GM18520 (cell line): ENCODE results near the gene TTC13.
"Not testable (repeated sequence)": the region's sequence is repeated elsewhere in the genome, so short reads cannot be mapped to it uniquely, and the experiment has no call there.

Experiments used
- ATAC-seq: cut with Tn5 transposase; IDR thresholded peaks from one replicate; pipeline ENCODE4 v1.9.1; 2021; ENCODE audit not compliant: unreplicated experiment

The TTC13 gene, protein sequence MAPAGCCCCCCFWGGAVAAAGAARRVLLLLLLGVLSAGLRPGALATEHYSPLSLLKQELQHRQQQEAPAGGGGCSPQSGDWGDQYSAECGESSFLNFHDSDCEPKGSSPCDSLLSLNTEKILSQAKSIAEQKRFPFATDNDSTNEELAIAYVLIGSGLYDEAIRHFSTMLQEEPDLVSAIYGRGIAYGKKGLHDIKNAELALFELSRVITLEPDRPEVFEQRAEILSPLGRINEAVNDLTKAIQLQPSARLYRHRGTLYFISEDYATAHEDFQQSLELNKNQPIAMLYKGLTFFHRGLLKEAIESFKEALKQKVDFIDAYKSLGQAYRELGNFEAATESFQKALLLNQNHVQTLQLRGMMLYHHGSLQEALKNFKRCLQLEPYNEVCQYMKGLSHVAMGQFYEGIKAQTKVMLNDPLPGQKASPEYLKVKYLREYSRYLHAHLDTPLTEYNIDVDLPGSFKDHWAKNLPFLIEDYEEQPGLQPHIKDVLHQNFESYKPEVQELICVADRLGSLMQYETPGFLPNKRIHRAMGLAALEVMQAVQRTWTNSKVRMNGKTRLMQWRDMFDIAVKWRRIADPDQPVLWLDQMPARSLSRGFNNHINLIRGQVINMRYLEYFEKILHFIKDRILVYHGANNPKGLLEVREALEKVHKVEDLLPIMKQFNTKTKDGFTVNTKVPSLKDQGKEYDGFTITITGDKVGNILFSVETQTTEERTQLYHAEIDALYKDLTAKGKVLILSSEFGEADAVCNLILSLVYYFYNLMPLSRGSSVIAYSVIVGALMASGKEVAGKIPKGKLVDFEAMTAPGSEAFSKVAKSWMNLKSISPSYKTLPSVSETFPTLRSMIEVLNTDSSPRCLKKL

DNA sequence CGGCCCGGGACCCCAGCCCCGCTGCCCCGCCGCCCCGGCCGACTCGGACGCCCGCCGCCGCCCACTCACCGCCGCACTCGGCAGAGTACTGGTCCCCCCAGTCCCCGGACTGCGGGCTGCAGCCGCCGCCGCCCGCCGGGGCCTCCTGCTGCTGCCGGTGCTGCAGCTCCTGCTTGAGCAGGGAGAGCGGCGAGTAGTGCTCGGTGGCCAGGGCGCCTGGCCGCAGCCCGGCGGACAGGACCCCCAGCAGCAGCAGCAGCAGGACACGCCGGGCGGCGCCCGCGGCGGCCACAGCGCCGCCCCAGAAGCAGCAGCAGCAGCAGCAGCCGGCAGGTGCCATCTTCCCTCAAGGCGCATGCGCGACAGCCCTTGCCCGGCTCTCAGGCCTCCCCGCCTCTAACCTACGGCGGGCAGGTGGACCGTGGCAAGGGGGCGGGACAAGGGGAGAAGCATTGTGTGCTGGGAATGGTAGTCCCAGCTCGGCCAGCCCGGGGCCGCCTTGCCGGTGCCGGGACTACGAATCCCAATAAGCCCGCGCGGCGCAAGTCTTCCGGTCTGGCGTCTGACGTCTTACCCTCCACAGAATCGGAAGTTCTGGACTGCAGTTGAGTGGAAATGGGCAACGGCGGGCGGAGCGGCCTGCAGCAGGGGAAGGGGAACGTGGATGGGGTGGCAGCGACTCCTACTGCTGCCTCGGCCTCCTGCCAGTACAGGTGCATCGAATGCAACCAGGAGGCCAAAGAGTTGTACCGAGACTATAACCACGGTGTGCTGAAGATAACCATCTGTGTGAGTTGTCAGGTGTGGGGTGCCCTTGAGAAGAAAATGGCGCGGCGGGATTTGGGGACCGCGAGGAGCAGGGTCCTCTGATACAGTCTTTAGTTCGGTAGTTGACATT lies at the start of gene TTC13, which contains the start of gene ARV1:
TSS of gene TTC13 (minus strand) at position 371 of the 898 bp plus-strand sequence. CDS start at position 340, 31 bp downstream.
TSS of gene ARV1 (plus strand) at position 604 of the 898 bp plus-strand sequence. CDS start at position 616, 12 bp downstream.
- peak; percentile 86 for ATAC-seq

DNA sequence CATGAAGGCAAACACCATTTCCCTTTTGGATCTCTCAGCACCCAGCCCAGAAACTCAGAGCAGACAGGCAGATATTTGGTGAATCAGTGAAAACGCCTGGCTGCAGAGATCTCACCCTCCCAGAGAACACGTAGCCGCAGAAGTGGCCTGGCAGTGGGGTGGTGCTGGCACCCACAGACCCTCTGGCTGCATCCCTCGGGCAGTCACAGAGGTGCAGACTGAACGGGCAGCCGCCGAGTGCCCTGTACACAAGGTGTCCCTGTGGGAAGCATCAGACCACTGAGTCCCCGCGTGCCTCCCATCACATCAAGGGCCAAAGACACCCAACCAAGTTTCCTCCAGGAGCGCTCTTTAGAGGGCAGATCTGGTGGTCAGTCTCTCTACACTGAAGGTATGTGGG lies 49.3 kb upstream of the TTC13 start:
- no peak for ATAC-seq

- no peak for ATAC-seq
Observed at GRCh38 chr1:231027136-231027925, 48.7 kb upstream of the TTC13 start.

GRCh38 chr1:231026576-231026975 lies 47.9 kb upstream of the TTC13 start:
- ATAC-seq: no peak

DNA sequence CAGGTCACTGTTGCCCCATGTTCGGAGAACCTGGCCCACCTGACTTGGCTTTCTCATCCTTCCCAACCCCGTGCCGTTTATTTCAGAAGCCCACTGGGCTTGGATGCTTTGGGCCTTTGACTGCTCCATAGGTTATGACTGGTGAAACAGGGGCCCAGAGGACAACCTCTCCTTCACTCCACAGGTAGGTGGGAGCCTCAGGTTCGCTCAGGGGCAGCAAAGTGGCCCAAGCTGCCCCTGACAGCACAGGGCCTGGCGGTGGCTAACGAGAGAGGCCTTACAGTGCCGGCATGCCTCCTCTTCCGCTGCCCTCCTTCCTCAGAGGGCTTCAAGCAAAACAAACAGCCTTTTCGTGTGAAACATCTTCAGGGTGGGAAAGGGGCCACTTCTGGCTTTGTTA lies 44.5 kb upstream of the TTC13 start:
- no peak for ATAC-seq

DNA sequence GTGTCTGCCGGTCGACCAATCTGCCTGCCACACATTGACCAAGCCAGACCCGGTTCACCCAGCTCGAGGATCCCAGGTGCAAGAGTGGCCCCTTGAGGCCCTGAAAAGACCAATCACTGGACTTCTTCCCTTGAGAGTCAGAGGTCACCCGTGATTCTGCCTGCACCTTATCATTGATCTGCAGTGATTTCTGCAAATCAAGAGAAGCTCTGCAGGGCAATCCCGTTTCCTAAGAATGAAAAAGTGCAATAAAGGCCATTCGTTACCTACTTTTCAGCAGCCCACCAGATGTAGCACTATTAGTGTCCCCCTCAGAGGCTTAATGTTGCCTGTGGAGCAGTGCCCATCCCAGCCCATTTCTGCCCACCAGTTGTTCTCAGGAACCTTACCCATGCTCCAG lies 43.9 kb upstream of the TTC13 start:
- ATAC-seq: not testable (repeated sequence)

DNA sequence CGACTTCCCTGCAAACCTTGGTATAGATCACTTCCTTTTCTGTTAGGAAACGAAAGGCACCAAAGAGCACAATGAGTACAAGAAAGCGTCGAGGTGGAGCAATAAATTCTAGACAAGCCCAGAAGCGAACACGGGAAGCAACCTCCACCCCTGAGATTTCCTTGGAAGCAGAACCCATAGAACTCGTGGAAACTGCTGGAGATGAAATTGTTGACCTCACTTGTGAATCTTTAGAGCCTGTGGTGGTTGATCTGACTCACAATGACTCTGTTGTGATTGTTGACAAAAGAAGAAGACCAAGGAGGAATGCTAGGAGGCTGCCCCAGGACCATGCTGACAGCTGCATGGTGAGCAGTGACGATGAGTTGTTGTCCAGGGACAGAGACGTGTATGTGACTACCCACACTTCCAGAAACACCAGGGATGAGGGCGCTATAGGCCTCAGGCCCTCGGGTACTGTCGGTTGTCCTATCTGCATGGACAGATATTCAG lies 42.9 kb upstream of the TTC13 start:
- no peak for ATAC-seq

- no peak for ATAC-seq
Observed at GRCh38 chr1:231020816-231021215, 42.2 kb upstream of the TTC13 start.

- ATAC-seq: no peak
Observed at GRCh38 chr1:231020139-231020601, 41.5 kb upstream of the TTC13 start.

- ATAC-seq: no peak
Observed at GRCh38 chr1:231019711-231020110, 41.0 kb upstream of the TTC13 start.

- ATAC-seq: no peak
Observed at GRCh38 chr1:231016966-231017365, 38.3 kb upstream of the TTC13 start.

GRCh38 chr1:231016234-231016633 lies 37.6 kb upstream of the TTC13 start:
- no peak for ATAC-seq

GRCh38 chr1:231013391-231014015 lies 34.8 kb upstream of the TTC13 start:
- no peak for ATAC-seq

DNA sequence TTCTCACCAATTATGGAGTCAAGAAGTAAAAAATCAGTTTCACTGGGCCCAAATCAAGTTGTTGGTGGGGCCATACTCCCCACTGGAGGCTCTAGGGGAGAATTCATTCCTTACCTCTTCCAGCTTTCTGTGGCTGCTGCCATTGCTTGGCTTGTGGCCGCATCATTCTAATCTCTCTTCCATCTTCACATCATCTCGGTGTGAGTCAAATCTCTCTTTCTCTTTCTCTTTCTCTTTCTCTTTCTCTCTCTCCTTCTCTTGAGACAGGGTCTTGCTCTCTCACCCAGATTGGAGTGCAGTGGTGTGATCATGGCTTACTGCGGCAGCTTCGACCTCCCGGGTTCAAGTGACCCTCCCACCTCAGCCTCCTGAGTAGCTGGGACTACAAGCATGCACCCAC lies 33.3 kb upstream of the TTC13 start:
- no peak for ATAC-seq

GRCh38 chr1:231011360-231011759 lies 32.7 kb upstream of the TTC13 start:
- no peak for ATAC-seq

GRCh38 chr1:231007535-231007934 lies 28.9 kb upstream of the TTC13 start:
- ATAC-seq: not testable (repeated sequence)

DNA sequence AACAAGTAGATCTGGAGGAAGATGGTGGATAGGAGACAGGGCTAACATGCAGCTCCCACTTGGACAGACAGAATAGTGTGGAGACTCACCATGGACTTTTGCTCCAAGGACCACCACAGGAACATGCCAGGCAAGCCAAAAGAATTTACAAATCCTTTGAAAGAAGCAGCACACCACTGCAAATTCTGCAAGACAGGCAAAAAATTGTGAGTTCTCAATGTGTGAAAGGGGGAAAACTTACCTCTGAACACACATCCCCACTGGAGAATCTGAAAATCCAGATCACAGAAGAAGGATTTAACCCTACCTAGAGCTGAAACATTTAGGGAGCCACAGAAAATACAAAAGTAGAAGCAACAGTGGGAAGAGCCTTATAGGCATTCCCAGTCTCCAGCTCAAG lies 23.2 kb upstream of the TTC13 start:
- no peak for ATAC-seq

DNA sequence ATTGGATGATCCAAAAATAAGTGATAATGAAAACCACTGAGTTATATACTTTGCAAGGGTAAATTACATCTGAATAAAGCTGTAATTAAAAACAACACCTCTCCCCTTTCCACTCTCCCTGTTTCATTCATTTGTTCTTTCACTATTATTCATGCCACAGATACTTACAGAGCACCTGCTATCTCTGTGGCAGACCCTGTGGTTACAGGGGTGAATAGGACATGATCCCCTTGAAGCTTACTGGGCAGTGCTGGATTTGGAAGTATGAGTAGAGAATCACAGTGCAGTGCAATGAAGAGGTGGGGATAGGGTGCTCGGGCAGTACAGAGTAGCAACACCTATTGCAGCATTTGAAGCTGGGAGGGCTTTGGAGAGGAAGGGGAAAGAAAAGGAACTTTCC lies 22.0 kb upstream of the TTC13 start:
- no peak for ATAC-seq

- ATAC-seq: no peak
Observed at GRCh38 chr1:231000201-231000600, 21.5 kb upstream of the TTC13 start.
